Measurements from ENCODE around the gene JPH4.

GRCh38 chr14:23627961-23628360 is 49.4 kb upstream of the JPH4 start:
- TF ChIP-seq CTCF (IDR thresholded peaks at IDR 0.05) (no peak), EZH2 (IDR thresholded peaks at IDR 0.05) (no peak), EZH2phosphoT487 (IDR thresholded peaks at IDR 0.05) (no peak)
